SU-DHL-6 (cell line): Measurements from ENCODE around the gene MTREX.

ENCODE experiments used
- CTCF ChIP-seq: fragments of 200-600 bp; sonication (generic); IDR thresholded peaks from one replicate; pipeline ENCODE4 v1.5.1; 2017; ENCODE audit warnings: antibody characterized with exemption, mild to moderate bottlenecking, low read length, moderate library complexity; ENCODE audit not compliant: insufficient read depth, poor library complexity, severe bottlenecking
- EZH2phosphoT487 ChIP-seq: fragments of 200-600 bp; sonication (generic), shearing (Covaris generic); conservative IDR thresholded peaks from 2 replicates; pipeline ENCODE4 v1.6.1; 2018; ENCODE audit warnings: mild to moderate bottlenecking, antibody characterized with exemption, low read length, moderate library complexity, mixed read lengths

DNA sequence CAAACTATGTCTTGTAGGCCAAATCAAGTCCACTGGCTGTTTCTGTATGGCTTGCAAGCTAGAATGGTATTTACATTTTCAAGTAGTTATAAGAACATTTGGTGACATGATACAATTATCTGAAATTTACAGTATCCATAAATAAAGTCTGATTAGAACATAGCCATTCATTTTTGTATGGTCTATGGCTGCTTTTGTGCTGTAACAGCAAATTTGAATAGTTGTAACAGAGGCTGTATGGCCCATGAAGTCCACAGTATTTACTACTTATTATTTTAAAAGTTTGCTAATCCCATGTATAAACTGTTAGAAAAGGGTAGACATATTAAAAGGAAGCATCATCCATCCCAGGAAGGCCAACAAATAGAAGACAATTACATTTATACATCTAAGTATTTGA lies 18.0 kb upstream of the MTREX start:
- TF ChIP-seq CTCF (no peak), EZH2phosphoT487 (no peak)
